Stimulated activated CD8-positive, alpha-beta memory T cell treated with anti-CD3 and anti-CD28 coated beads, Interleukin-12 subunit alpha, Interleukin-12 subunit beta, amount 100 ng/mL, for 1 hour (primary cell): Measurements from ENCODE around the gene CCDC138.

Experiments used
- DNase-seq: peaks from one replicate; pipeline ENCODE4 v3.0.0-alpha.2; 2020; ENCODE audit warnings: low read depth

CCDC138 gene

GRCh38 chr2:108825254-108825653 lies 38.7 kb downstream of the CCDC138 start:
- no peak for DNase-seq

GRCh38 chr2:108825736-108826135 lies 39.2 kb downstream of the CCDC138 start:
- DNase-seq: no peak

GRCh38 chr2:108829578-108830310 lies 43.2 kb downstream of the CCDC138 start:
- DNase-seq: no peak

GRCh38 chr2:108833219-108833618 lies 46.6 kb downstream of the CCDC138 start:
- no peak for DNase-seq

GRCh38 chr2:108834620-108835019 lies 48.0 kb downstream of the CCDC138 start:
- no peak for DNase-seq

GRCh38 chr2:108835040-108835439 lies 48.5 kb downstream of the CCDC138 start:
- no peak for DNase-seq

- DNase-seq: no peak
These were observed 50.6 kb downstream of the CCDC138 start for GRCh38 chr2:108837198-108837597.

- DNase-seq: no peak
These were observed 54.9 kb downstream of the CCDC138 start for GRCh38 chr2:108841506-108841905.

- DNase-seq: no peak
These were observed 59.4 kb downstream of the CCDC138 start for GRCh38 chr2:108845923-108846322.

GRCh38 chr2:108847000-108847399 lies 60.4 kb downstream of the CCDC138 start:
- DNase-seq: no peak

- DNase-seq: no peak
These were observed 65.8 kb downstream of the CCDC138 start for GRCh38 chr2:108852375-108852774.

GRCh38 chr2:108853421-108853820 lies 66.8 kb downstream of the CCDC138 start:
- DNase-seq: no peak

GRCh38 chr2:108854484-108854883 lies 67.9 kb downstream of the CCDC138 start:
- no peak for DNase-seq

GRCh38 chr2:108855194-108855593 lies 68.6 kb downstream of the CCDC138 start:
- DNase-seq: no peak

- DNase-seq: no peak
These were observed 72.3 kb downstream of the CCDC138 start for GRCh38 chr2:108858894-108859293.

GRCh38 chr2:108866041-108866440 lies 79.5 kb downstream of the CCDC138 start:
- no peak for DNase-seq

GRCh38 chr2:108868911-108869310 lies 82.3 kb downstream of the CCDC138 start:
- DNase-seq: no peak

- no peak for DNase-seq
These were observed 83.0 kb downstream of the CCDC138 start for GRCh38 chr2:108869542-108869941.

- DNase-seq: no peak
These were observed 83.6 kb downstream of the CCDC138 start for GRCh38 chr2:108870069-108870644.

GRCh38 chr2:108877506-108877905 lies 90.9 kb downstream of the CCDC138 start:
- DNase-seq: no peak

GRCh38 chr2:108878276-108878675 lies 91.7 kb downstream of the CCDC138 start:
- DNase-seq: no peak

- DNase-seq: no peak
These were observed 98.0 kb downstream of the CCDC138 start for GRCh38 chr2:108884619-108885018.

GRCh38 chr2:108889907-108890306 lies 103.3 kb downstream of the CCDC138 start:
- DNase-seq: no peak

GRCh38 chr2:108893277-108893676 lies 106.7 kb downstream of the CCDC138 start:
- DNase-seq: no peak
